SK-N-SH treated with all-trans-retinoic acid at 6 μM for 48 hours (cell line): Measurements from ENCODE around the gene AVPI1.

Experiments
- ATAC-seq: fragments of 200-7000 bp; cut with Tn5 transposase; 3 replicates; pipeline ENCODE4 v1.9.1; 2020; ENCODE audit warnings: mild to moderate bottlenecking, moderate library complexity
- ARNTL ChIP-seq: fragments of 450-650 bp; formaldehyde crosslinking; IDR thresholded peaks from 2 replicates; pipeline ENCODE4 v1.5.0; 2020; ENCODE audit warnings: low read depth, mild to moderate bottlenecking, moderate library complexity, borderline replicate concordance
- BACH2 ChIP-seq: fragments of 250-450 bp; sonication (Bioruptor Pico); IDR thresholded peaks from 2 replicates; pipeline ENCODE4 v1.9.0; 2021; ENCODE audit warnings: mild to moderate bottlenecking, borderline replicate concordance
- CSDC2 ChIP-seq: fragments of 250-450 bp; sonication (Bioruptor Pico); IDR thresholded peaks from 2 replicates; pipeline ENCODE4 v1.5.0; 2020; ENCODE audit warnings: mild to moderate bottlenecking, moderate library complexity
- ESRRG ChIP-seq: fragments of 250-450 bp; sonication (Bioruptor Pico); IDR thresholded peaks from 2 replicates; pipeline ENCODE4 v1.6.1; 2021; ENCODE audit warnings: mild to moderate bottlenecking
- GLIS3 ChIP-seq: fragments of 250-450 bp; sonication (Bioruptor Pico); IDR thresholded peaks from 2 replicates; pipeline ENCODE4 v1.5.0; 2020; ENCODE audit warnings: mild to moderate bottlenecking, moderate library complexity
- ISL1 ChIP-seq: fragments of 250-450 bp; sonication (Bioruptor Pico); IDR thresholded peaks from 2 replicates; pipeline ENCODE4 v2.1.2; 2022; ENCODE audit warnings: mild to moderate bottlenecking, moderate library complexity
- OSR1 ChIP-seq: fragments of 250-450 bp; sonication (Bioruptor Pico); IDR thresholded peaks from 2 replicates; pipeline ENCODE4 v1.8.0; 2022; ENCODE audit warnings: moderate library complexity, mild to moderate bottlenecking, inconsistent platforms
- PPARA ChIP-seq: fragments of 250-450 bp; sonication (Bioruptor Pico); IDR thresholded peaks from 2 replicates; pipeline ENCODE4 v1.5.0; 2020; ENCODE audit warnings: mild to moderate bottlenecking, borderline replicate concordance
- RARB ChIP-seq: fragments of 250-450 bp; sonication (Bioruptor Pico); IDR thresholded peaks from 2 replicates; pipeline ENCODE4 v1.8.0; 2021; ENCODE audit warnings: mild to moderate bottlenecking, moderate library complexity
- SNAI2 ChIP-seq: fragments of 250-450 bp; sonication (Bioruptor Pico); IDR thresholded peaks from 2 replicates; pipeline ENCODE4 v1.5.0; 2020; ENCODE audit warnings: mild to moderate bottlenecking, moderate library complexity
- TCF4 ChIP-seq: fragments of 250-450 bp; sonication (Bioruptor Pico); IDR thresholded peaks from 2 replicates; pipeline ENCODE4 v1.8.0; 2021; ENCODE audit warnings: mild to moderate bottlenecking, moderate library complexity, borderline replicate concordance
- TOX ChIP-seq: fragments of 250-450 bp; sonication (Bioruptor Pico); IDR thresholded peaks from 2 replicates; pipeline ENCODE4 v1.8.0; 2021; ENCODE audit warnings: mild to moderate bottlenecking, moderate library complexity, borderline replicate concordance
- ZC3H10 ChIP-seq: fragments of 250-450 bp; sonication (Bioruptor Pico); IDR thresholded peaks from 2 replicates; pipeline ENCODE4 v1.5.1; 2021; ENCODE audit warnings: mild to moderate bottlenecking, moderate library complexity
- ZFP3 ChIP-seq: fragments of 250-450 bp; sonication (Bioruptor Pico); IDR thresholded peaks from 2 replicates; pipeline ENCODE4 v1.5.0; 2020; ENCODE audit warnings: mild to moderate bottlenecking, moderate library complexity
- ZFP30 ChIP-seq: fragments of 450-650 bp; formaldehyde crosslinking; IDR thresholded peaks from 2 replicates; pipeline ENCODE4 v1.5.0; 2022; ENCODE audit warnings: mild to moderate bottlenecking, moderate library complexity
- ZNF565 ChIP-seq: fragments of 450-650 bp; formaldehyde crosslinking; conservative IDR thresholded peaks from 2 replicates; pipeline ENCODE4 v1.5.0; 2020; ENCODE audit warnings: low read depth, mild to moderate bottlenecking, moderate library complexity
- ZNF70 ChIP-seq: fragments of 450-650 bp; formaldehyde crosslinking; IDR thresholded peaks from 2 replicates; pipeline ENCODE4 v1.5.0; 2020; ENCODE audit warnings: mild to moderate bottlenecking, moderate library complexity
- ZNF8 ChIP-seq: fragments of 450-650 bp; formaldehyde crosslinking; IDR thresholded peaks from 2 replicates; pipeline ENCODE4 v1.5.0; 2020; ENCODE audit warnings: mild to moderate bottlenecking, moderate library complexity
- TF ChIP-seq, protein P1 (sequence below): fragments of 250-450 bp; sonication (Bioruptor Pico); IDR thresholded peaks from 2 replicates; pipeline ENCODE4 v1.8.0; 2020; ENCODE audit warnings: mild to moderate bottlenecking, moderate library complexity, borderline replicate concordance
- TF ChIP-seq, protein P2 (sequence below): fragments of 250-450 bp; sonication (Bioruptor Pico); IDR thresholded peaks from 2 replicates; pipeline ENCODE4 v1.5.1; 2020; ENCODE audit warnings: low read depth, mild to moderate bottlenecking, moderate library complexity
- TF ChIP-seq, protein P3 (sequence below): fragments of 250-450 bp; sonication (Bioruptor Pico); IDR thresholded peaks from 2 replicates; pipeline ENCODE4 v1.8.0; 2021; ENCODE audit warnings: low read depth, mild to moderate bottlenecking, moderate library complexity, borderline replicate concordance
- TF ChIP-seq, protein P4 (sequence below): fragments of 250-450 bp; sonication (Bioruptor Pico); IDR thresholded peaks from 2 replicates; pipeline ENCODE4 v1.5.1; 2021; ENCODE audit warnings: mild to moderate bottlenecking, moderate library complexity

Gene AVPI1

DNA sequence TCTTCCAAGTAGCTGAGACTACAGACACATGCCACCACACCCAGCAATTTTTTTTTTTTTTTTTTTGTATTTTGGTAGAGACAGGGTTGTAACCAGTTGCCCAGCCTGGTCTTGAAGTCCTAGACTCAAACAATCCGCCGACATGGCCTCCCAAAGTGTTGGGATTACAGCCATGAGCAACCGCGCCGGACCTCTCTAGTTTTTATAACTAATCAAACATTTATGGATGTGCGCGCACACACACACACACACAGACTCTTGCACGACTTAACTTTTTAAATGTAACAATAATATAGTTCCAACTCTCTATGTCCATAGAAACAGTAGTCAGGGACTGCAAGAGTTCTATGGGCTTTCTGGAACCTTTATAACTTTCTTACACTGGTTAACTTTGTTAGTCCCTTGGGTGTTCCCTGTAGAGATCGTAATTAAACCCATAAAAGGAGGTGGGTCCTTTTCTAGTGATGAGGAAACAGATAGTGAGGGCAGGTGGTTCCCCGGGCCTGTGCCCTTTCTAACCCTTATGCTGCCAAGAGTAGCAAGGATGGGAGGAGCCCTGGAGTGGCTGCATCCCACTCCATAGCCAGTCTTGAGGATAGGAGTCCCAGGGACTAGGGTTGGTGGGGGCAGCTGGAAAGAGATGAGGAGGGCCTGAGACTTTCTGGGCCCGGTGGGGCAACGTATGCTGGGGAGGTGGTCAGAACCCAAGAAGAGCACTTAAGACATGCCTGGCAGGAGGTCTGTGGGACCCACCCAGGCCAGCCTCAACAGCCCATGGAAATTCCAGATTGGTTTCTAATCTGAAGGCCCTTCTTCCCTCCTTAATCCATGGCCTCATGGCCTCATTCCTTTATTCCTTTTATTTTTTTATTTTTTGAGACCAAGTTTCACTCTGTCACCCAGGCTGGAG lies 35.1 kb upstream of the AVPI1 start (continued):
- TF ChIP-seq CSDC2: no peak
- TF ChIP-seq, protein P1, sequence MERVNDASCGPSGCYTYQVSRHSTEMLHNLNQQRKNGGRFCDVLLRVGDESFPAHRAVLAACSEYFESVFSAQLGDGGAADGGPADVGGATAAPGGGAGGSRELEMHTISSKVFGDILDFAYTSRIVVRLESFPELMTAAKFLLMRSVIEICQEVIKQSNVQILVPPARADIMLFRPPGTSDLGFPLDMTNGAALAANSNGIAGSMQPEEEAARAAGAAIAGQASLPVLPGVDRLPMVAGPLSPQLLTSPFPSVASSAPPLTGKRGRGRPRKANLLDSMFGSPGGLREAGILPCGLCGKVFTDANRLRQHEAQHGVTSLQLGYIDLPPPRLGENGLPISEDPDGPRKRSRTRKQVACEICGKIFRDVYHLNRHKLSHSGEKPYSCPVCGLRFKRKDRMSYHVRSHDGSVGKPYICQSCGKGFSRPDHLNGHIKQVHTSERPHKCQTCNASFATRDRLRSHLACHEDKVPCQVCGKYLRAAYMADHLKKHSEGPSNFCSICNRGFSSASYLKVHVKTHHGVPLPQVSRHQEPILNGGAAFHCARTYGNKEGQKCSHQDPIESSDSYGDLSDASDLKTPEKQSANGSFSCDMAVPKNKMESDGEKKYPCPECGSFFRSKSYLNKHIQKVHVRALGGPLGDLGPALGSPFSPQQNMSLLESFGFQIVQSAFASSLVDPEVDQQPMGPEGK (CRISPR knock-in tag): no peak
- TF ChIP-seq, all 23 proteins: peak for 0

DNA sequence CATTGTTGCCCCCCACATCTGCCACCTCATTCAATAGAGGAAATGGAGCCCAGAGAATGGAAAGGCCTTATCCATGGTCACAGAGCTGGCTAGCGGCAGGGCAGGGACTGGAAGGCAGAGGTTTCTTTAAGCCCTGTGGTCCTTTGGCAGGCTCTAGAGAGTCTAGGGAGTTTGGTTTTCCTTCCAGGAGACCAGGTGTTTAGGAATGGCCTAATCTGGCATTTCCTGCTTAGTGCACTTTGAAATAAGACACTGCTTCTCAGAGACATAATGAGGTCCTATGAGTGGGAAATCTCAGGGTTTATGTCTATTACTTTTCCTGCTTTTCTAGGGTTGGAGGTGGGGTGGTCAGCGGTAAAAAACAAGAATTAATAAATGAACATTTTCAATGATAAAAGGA lies 32.6 kb upstream of the AVPI1 start:
- ATAC-seq: no peak
- TF ChIP-seq GLIS3 (no peak), ZNF70 (CRISPR knock-in tag) (no peak), TCF4 (CRISPR knock-in tag) (no peak), ZFP3 (no peak), SNAI2 (CRISPR knock-in tag) (no peak)

DNA sequence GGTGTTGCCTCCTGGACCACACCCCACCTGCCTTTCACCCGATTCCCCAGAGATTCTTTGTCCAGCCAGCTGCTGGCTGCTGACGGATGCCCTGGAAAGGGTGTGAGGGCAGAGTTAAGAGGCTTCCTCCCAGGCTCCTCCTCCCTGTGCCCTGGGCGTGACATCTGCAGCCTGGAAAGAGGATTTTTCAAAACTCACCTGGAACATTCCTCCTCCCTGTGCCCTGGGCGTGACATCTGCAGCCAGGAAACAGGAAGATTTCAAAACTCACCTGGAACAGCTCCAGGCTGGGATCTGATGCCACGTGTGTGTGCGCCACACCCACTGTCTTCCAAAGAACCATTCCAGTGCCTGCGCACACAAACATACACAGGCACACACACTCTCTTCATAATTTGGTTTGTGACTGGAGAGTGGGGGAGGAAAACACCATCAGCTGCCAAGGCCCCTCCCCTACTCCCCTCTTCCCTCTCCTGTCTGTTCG lies 31.7 kb upstream of the AVPI1 start:
- TF ChIP-seq TCF4 (CRISPR knock-in tag): no peak
- no peak for TF ChIP-seq PPARA (CRISPR knock-in tag)
- TF ChIP-seq, protein P2, sequence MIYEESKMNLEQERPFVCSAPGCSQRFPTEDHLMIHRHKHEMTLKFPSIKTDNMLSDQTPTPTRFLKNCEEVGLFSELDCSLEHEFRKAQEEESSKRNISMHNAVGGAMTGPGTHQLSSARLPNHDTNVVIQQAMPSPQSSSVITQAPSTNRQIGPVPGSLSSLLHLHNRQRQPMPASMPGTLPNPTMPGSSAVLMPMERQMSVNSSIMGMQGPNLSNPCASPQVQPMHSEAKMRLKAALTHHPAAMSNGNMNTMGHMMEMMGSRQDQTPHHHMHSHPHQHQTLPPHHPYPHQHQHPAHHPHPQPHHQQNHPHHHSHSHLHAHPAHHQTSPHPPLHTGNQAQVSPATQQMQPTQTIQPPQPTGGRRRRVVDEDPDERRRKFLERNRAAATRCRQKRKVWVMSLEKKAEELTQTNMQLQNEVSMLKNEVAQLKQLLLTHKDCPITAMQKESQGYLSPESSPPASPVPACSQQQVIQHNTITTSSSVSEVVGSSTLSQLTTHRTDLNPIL (CRISPR knock-in tag): no peak
- TF ChIP-seq ZFP30 (CRISPR knock-in tag): no peak
- no peak for TF ChIP-seq GLIS3
- TF ChIP-seq, protein P1 (CRISPR knock-in tag): no peak
- no peak for TF ChIP-seq ARNTL (CRISPR knock-in tag)
- TF ChIP-seq, protein P3, sequence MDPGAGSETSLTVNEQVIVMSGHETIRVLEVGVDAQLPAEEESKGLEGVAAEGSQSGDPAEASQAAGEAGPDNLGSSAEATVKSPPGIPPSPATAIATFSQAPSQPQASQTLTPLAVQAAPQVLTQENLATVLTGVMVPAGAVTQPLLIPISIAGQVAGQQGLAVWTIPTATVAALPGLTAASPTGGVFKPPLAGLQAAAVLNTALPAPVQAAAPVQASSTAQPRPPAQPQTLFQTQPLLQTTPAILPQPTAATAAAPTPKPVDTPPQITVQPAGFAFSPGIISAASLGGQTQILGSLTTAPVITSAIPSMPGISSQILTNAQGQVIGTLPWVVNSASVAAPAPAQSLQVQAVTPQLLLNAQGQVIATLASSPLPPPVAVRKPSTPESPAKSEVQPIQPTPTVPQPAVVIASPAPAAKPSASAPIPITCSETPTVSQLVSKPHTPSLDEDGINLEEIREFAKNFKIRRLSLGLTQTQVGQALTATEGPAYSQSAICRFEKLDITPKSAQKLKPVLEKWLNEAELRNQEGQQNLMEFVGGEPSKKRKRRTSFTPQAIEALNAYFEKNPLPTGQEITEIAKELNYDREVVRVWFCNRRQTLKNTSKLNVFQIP (CRISPR knock-in tag): no peak
- no peak for TF ChIP-seq ZNF565 (CRISPR knock-in tag)
- TF ChIP-seq RARB: no peak
- TF ChIP-seq ZC3H10: no peak
- ATAC-seq: no peak

DNA sequence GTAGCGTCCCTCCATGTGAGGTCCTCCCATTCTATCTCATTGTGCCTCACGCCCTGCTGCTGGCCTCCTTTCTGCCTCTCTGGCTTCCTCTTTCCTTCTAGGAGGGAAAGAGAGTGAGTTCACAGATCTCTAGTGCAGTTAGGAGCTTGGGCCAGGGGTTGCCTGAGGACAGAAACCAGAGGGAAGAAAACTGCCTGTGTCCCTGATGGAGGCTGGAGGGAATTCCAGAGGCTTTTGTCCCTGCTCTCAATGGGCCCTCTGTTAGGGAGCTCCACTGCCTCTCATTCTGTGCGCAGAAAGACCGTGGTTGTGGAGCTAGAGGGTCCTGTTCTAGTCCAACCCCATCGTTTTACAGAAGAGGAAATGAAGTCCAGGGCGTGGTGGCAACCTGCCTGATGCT lies 31.1 kb upstream of the AVPI1 start:
- TF ChIP-seq ESRRG (CRISPR knock-in tag) (no peak), ZNF8 (no peak), SNAI2 (CRISPR knock-in tag) (no peak), ISL1 (CRISPR knock-in tag) (no peak), CSDC2 (no peak), ARNTL (CRISPR knock-in tag) (no peak), TCF4 (CRISPR knock-in tag) (no peak), RARB (no peak), ZNF70 (CRISPR knock-in tag) (no peak), TOX (CRISPR knock-in tag) (no peak), BACH2 (CRISPR knock-in tag) (no peak), GLIS3 (no peak), OSR1 (CRISPR knock-in tag) (no peak), ZFP3 (no peak), ZNF565 (CRISPR knock-in tag) (no peak), ZC3H10 (no peak), PPARA (CRISPR knock-in tag) (no peak)
- TF ChIP-seq, protein P2 (CRISPR knock-in tag): no peak
- TF ChIP-seq, protein P4, sequence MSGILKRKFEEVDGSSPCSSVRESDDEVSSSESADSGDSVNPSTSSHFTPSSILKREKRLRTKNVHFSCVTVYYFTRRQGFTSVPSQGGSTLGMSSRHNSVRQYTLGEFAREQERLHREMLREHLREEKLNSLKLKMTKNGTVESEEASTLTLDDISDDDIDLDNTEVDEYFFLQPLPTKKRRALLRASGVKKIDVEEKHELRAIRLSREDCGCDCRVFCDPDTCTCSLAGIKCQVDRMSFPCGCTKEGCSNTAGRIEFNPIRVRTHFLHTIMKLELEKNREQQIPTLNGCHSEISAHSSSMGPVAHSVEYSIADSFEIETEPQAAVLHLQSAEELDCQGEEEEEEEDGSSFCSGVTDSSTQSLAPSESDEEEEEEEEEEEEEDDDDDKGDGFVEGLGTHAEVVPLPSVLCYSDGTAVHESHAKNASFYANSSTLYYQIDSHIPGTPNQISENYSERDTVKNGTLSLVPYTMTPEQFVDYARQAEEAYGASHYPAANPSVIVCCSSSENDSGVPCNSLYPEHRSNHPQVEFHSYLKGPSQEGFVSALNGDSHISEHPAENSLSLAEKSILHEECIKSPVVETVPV (CRISPR knock-in tag): no peak
- no peak for ATAC-seq
